HG03442 (cell line): Measurements from ENCODE around the gene SAMD5.

Source experiments
- ATAC-seq: cut with Tn5 transposase; IDR thresholded peaks from one replicate; pipeline ENCODE4 v1.9.1; 2021; ENCODE audit warnings: mild to moderate bottlenecking, moderate library complexity; ENCODE audit not compliant: unreplicated experiment

SAMD5 gene

GRCh38 chr6:147564556-147564955 is 56.1 kb downstream of the SAMD5 start:
- ATAC-seq: no peak

GRCh38 chr6:147566244-147566898 is 57.9 kb downstream of the SAMD5 start:
- no peak for ATAC-seq

GRCh38 chr6:147567141-147567805 is 58.8 kb downstream of the SAMD5 start:
- no peak for ATAC-seq

GRCh38 chr6:147569788-147570187 is 61.3 kb downstream of the SAMD5 start:
- ATAC-seq: no peak

GRCh38 chr6:147570681-147571080 is 62.2 kb downstream of the SAMD5 start:
- ATAC-seq: no peak

GRCh38 chr6:147577488-147577887 is 69.0 kb downstream of the SAMD5 start:
- ATAC-seq: no peak

- no peak for ATAC-seq
Observed at GRCh38 chr6:147578159-147578558, 69.7 kb downstream of the SAMD5 start.

GRCh38 chr6:147578883-147579282 is 70.4 kb downstream of the SAMD5 start:
- no peak for ATAC-seq

GRCh38 chr6:147579667-147580066 is 71.2 kb downstream of the SAMD5 start:
- no peak for ATAC-seq

- no peak for ATAC-seq
Observed at GRCh38 chr6:147582991-147583390, 74.5 kb downstream of the SAMD5 start.

- ATAC-seq: no peak
Observed at GRCh38 chr6:147585256-147585655, 76.8 kb downstream of the SAMD5 start.

GRCh38 chr6:147586044-147586443 is 77.6 kb downstream of the SAMD5 start:
- ATAC-seq: no peak

GRCh38 chr6:147587907-147588306 is 79.4 kb downstream of the SAMD5 start:
- no peak for ATAC-seq

- ATAC-seq: no peak
Observed at GRCh38 chr6:147588469-147588868, 80.0 kb downstream of the SAMD5 start.

GRCh38 chr6:147589739-147590250 is 81.3 kb downstream of the SAMD5 start:
- no peak for ATAC-seq

- no peak for ATAC-seq
Observed at GRCh38 chr6:147595961-147596360, 87.5 kb downstream of the SAMD5 start.

GRCh38 chr6:147603392-147604081 is 95.0 kb downstream of the SAMD5 start:
- ATAC-seq: no peak

- ATAC-seq: no peak
Observed at GRCh38 chr6:147604373-147604772, 95.9 kb downstream of the SAMD5 start.

- no peak for ATAC-seq
Observed at GRCh38 chr6:147611992-147612391, 103.5 kb downstream of the SAMD5 start.

- ATAC-seq: no peak
Observed at GRCh38 chr6:147614501-147614900, 106.0 kb downstream of the SAMD5 start.

- no peak for ATAC-seq
Observed at GRCh38 chr6:147615659-147616456, 107.4 kb downstream of the SAMD5 start.
